Urothelium cell line (cell line): ENCODE results near the gene RGS14.
A peak's percentile ranks its signal among the peaks of the same experiment; 100 is the strongest.

Source experiments
- DNase-seq: peaks from one replicate; pipeline ENCODE4 v3.0.0; 2011; ENCODE audit warnings: low spot score, mixed read lengths
- FAIRE-seq: peaks from 2 replicates; lab custom pipeline; 2011; peaks lifted over from hg19 to GRCh38; lab: Jason Lieb, UNC

RGS14 gene

GRCh38 chr5:177362610-177363507, 5.1 kb downstream of the RGS14 start:
- DNase-seq, result no peak
- no peak for FAIRE-seq

- FAIRE-seq (no peak), DNase-seq (no peak)
These were observed 5.8 kb downstream of the RGS14 start for GRCh38 chr5:177363565-177363964.

GRCh38 chr5:177364159-177364962, 6.6 kb downstream of the RGS14 start:
- no peak for DNase-seq
- no peak for FAIRE-seq

- FAIRE-seq, result no peak
- DNase-seq, result no peak
These were observed 8.3 kb downstream of the RGS14 start for GRCh38 chr5:177365845-177366527.

- FAIRE-seq, result no peak
- DNase-seq, result no peak
These were observed 9.0 kb downstream of the RGS14 start for GRCh38 chr5:177366528-177367322.

- DNase-seq, result no peak
- no peak for FAIRE-seq
These were observed 9.7 kb downstream of the RGS14 start for GRCh38 chr5:177367323-177367848.

- DNase-seq (no peak), FAIRE-seq (no peak)
These were observed 10.5 kb downstream of the RGS14 start for GRCh38 chr5:177367981-177368868.

- DNase-seq (peak; percentile 49), FAIRE-seq (no peak)
These were observed 11.3 kb downstream of the RGS14 start for GRCh38 chr5:177368869-177369644.

GRCh38 chr5:177369645-177370440, 12.1 kb downstream of the RGS14 start:
- DNase-seq (no peak), FAIRE-seq (no peak)

- FAIRE-seq (no peak), DNase-seq (no peak)
These were observed 12.9 kb downstream of the RGS14 start for GRCh38 chr5:177370488-177371119.

- no peak for FAIRE-seq
These were observed 13.7 kb downstream of the RGS14 start for GRCh38 chr5:177371120-177372033.

GRCh38 chr5:177372034-177372896, 14.5 kb downstream of the RGS14 start:
- DNase-seq (no peak), FAIRE-seq (no peak)

More at GRCh38 chr5:177371120-177372033, 13.7 kb downstream of the RGS14 start:
- DNase-seq, result no peak

- FAIRE-seq (no peak), DNase-seq (no peak)
These were observed 15.2 kb downstream of the RGS14 start for GRCh38 chr5:177372910-177373309.

GRCh38 chr5:177373806-177374205, 16.1 kb downstream of the RGS14 start:
- DNase-seq (no peak), FAIRE-seq (no peak)

GRCh38 chr5:177374211-177374610, 16.5 kb downstream of the RGS14 start:
- no peak for FAIRE-seq
- no peak for DNase-seq
